ENCODE results near the gene CARD14. TPM values are rescaled to one million over a fixed set of nuclear protein-coding genes. Genes with fewer than 3 reads are reported as not detected.

Gene CARD14
- total and polyA plus RNA-seq, 2 of the 13 experiments (the other 11 are each of a cell fraction or from before 2014, with no cell fraction given) = 0.11 TPM; not detected in 1

- TF ChIP-seq ZNF558 (CRISPR knock-in tag; IDR thresholded peaks at IDR 0.05; ENCODE audit: borderline replicate concordance) (no peak), ZNF724P (CRISPR knock-in tag; IDR thresholded peaks at IDR 0.05; ENCODE audit: borderline replicate concordance) (no peak), CERS6 (CRISPR knock-in tag; IDR thresholded peaks at IDR 0.05) (no peak), ZNF496 (CRISPR knock-in tag; IDR thresholded peaks at IDR 0.05; ENCODE audit: insufficient replicate concordance) (no peak), ARNT (IDR thresholded peaks at IDR 0.05) (no peak), ZNF878 (CRISPR knock-in tag; IDR thresholded peaks at IDR 0.05) (no peak), AHDC1 (CRISPR knock-in tag; IDR thresholded peaks at IDR 0.05; ENCODE audit: borderline replicate concordance) (no peak), ZNF569 (CRISPR knock-in tag; IDR thresholded peaks at IDR 0.05; ENCODE audit: borderline replicate concordance) (no peak), PHF20 (CRISPR knock-in tag; IDR thresholded peaks at IDR 0.05) (no peak), EP300 (IDR thresholded peaks at IDR 0.05; ENCODE audit: low read depth in 2 of 2, low read length in 2 of 2) (no peak), EP300 (CRISPR knock-in tag; IDR thresholded peaks at IDR 0.05; ENCODE audit: borderline replicate concordance) (no peak), RNF2 (conservative IDR thresholded peaks at IDR 0.05; ENCODE audit: low read depth) (no peak), SMAD1 (CRISPR knock-in tag; IDR thresholded peaks at IDR 0.05; ENCODE audit: borderline replicate concordance, low read depth) (no peak), DMTF1 (CRISPR knock-in tag; IDR thresholded peaks at IDR 0.05) (no peak), CBFB (CRISPR knock-in tag; IDR thresholded peaks at IDR 0.05) (no peak), ZNF354B (CRISPR knock-in tag; IDR thresholded peaks at IDR 0.05) (no peak), RCOR2 (CRISPR knock-in tag; IDR thresholded peaks at IDR 0.05) (no peak; the same call in 1 of the 2 replicates), PAX8 (CRISPR knock-in tag; IDR thresholded peaks at IDR 0.05; ENCODE audit: borderline replicate concordance) (no peak), TMF1 (CRISPR knock-in tag; IDR thresholded peaks at IDR 0.05; ENCODE audit: low read depth) (peak; percentile 29; the same call in 1 of the 2 replicates), ZNF83 (CRISPR knock-in tag; IDR thresholded peaks at IDR 0.05; ENCODE audit: borderline replicate concordance) (no peak), NR2F2 (IDR thresholded peaks at IDR 0.05; ENCODE audit: borderline replicate concordance, low read depth) (peak; percentile 79), SUZ12 (IDR thresholded peaks at IDR 0.05; ENCODE audit: low read depth, low read length) (no peak)
Measured at GRCh38 chr17:80195671-80196529, 26.1 kb downstream of the CARD14 start (continued).
